Neural cell (in vitro differentiated cells): ENCODE measurements around the gene ANO9. TPM values are rescaled to one million over a fixed set of nuclear protein-coding genes. Genes with fewer than 3 reads are reported as not detected.

Source experiments
- H2AFZ ChIP-seq: fragments of 200-600, 300-800 bp; sonication (generic), shearing (Covaris generic); 2 replicates; pipeline ENCODE4 v1.6.0; 2014; ENCODE audit warnings: low read depth, mild to moderate bottlenecking, antibody characterized with exemption, low read length, moderate library complexity
- H3F3A ChIP-seq: fragments of 200-600 bp; shearing (Covaris generic); 2 replicates; pipeline ENCODE4 v1.6.1; 2016; ENCODE audit warnings: mild to moderate bottlenecking, moderate library complexity, mixed read lengths, antibody characterized with exemption, low read length; ENCODE audit not compliant: insufficient read depth, poor library complexity, severe bottlenecking
- H3K27ac ChIP-seq: fragments of 200-600, 300-800 bp; sonication (generic), shearing (Covaris generic); 2 replicates; pipeline ENCODE4 v1.5.1; 2014; ENCODE audit warnings: mild to moderate bottlenecking, low read length, moderate library complexity
- H3K27me3 ChIP-seq: fragments of 300-800, 200-600 bp; sonication (generic), shearing (Covaris generic); 2 replicates; pipeline ENCODE4 v1.6.0; 2014; ENCODE audit warnings: mild to moderate bottlenecking, low read depth, low read length, moderate library complexity; ENCODE audit not compliant: insufficient read depth
- H3K36me3 ChIP-seq: fragments of 300-800, 200-600 bp; sonication (generic), shearing (Covaris generic); 2 replicates; pipeline ENCODE4 v1.5.1; 2014; ENCODE audit warnings: mild to moderate bottlenecking, antibody characterized with exemption, low read length, moderate library complexity; ENCODE audit not compliant: insufficient read depth
- H3K4me2 ChIP-seq: fragments of 300-800, 200-600 bp; sonication (generic), shearing (Covaris generic); 2 replicates; pipeline ENCODE4 v1.6.0; 2014; ENCODE audit warnings: mild to moderate bottlenecking, low read length
- H3K4me3 ChIP-seq: fragments of 300-800, 200-600 bp; sonication (generic), shearing (Covaris generic); 2 replicates; pipeline ENCODE4 v1.5.1; 2014; ENCODE audit warnings: mild to moderate bottlenecking, low read length, moderate library complexity
- H3K79me2 ChIP-seq: fragments of 200-600 bp; shearing (Covaris generic); replicated peaks from 2 replicates; pipeline ENCODE4 v1.6.0; 2014; ENCODE audit warnings: mild to moderate bottlenecking, low read length, moderate library complexity; ENCODE audit not compliant: insufficient read depth
- H3K9ac ChIP-seq: fragments of 300-800, 200-600 bp; sonication (generic), shearing (Covaris generic); 2 replicates; pipeline ENCODE4 v1.6.1; 2016; ENCODE audit warnings: mild to moderate bottlenecking, low read length, mixed read lengths
- H3K9me2 ChIP-seq: fragments of 200-600 bp; shearing (Covaris generic); 2 replicates; pipeline ENCODE4 v1.6.1; 2016; ENCODE audit warnings: mild to moderate bottlenecking, low read length, mixed read lengths; ENCODE audit not compliant: insufficient read depth
- H3K9me3 ChIP-seq: fragments of 200-600, 300-800 bp; sonication (generic), shearing (Covaris generic); 2 replicates; pipeline ENCODE4 v1.6.1; 2016; ENCODE audit warnings: mild to moderate bottlenecking, mixed run types, low read length, moderate library complexity, mixed read lengths
- H4K20me1 ChIP-seq: fragments of 200-600 bp; shearing (Covaris generic); 2 replicates; pipeline ENCODE4 v1.6.1; 2016; ENCODE audit warnings: mild to moderate bottlenecking, mixed run types; ENCODE audit not compliant: insufficient read depth
- CTCF ChIP-seq: fragments of 450-650 bp; IDR thresholded peaks from 2 replicates; pipeline ENCODE4 v1.5.1; 2014; ENCODE audit warnings: antibody characterized with exemption, mild to moderate bottlenecking, moderate library complexity; ENCODE audit not compliant: poor library complexity, severe bottlenecking
- EP300 ChIP-seq: fragments of 450-650 bp; conservative IDR thresholded peaks from 2 replicates; pipeline ENCODE4 v1.6.1; 2014; ENCODE audit warnings: antibody characterized with exemption, mild to moderate bottlenecking, moderate library complexity; ENCODE audit not compliant: poor library complexity, severe bottlenecking
- EZH2 ChIP-seq: fragments of 200-600, 300-800 bp; shearing (Covaris generic), sonication (generic); IDR thresholded peaks from 2 replicates; pipeline ENCODE4 v1.6.1; 2014; ENCODE audit warnings: antibody characterized with exemption, low read length, borderline replicate concordance, mild to moderate bottlenecking; ENCODE audit not compliant: insufficient read depth, poor library complexity, severe bottlenecking
- MXI1 ChIP-seq: fragments of 450-650 bp; conservative IDR thresholded peaks from 2 replicates; pipeline ENCODE4 v1.6.1; 2014; ENCODE audit warnings: antibody characterized with exemption, mild to moderate bottlenecking; ENCODE audit not compliant: poor library complexity, severe bottlenecking
- POLR2AphosphoS5 ChIP-seq: IDR thresholded peaks from 2 replicates; pipeline ENCODE4 v1.6.1; 2012
- RAD21 ChIP-seq: fragments of 450-650 bp; conservative IDR thresholded peaks from 2 replicates; pipeline ENCODE4 v1.6.1; 2014; ENCODE audit warnings: antibody characterized with exemption, mild to moderate bottlenecking, moderate library complexity
- SMC3 ChIP-seq: fragments of 450-650 bp; conservative IDR thresholded peaks from 2 replicates; pipeline ENCODE4 v1.6.1; 2014; ENCODE audit warnings: antibody characterized with exemption, mild to moderate bottlenecking, moderate library complexity; ENCODE audit not compliant: poor library complexity
- TAF1 ChIP-seq: IDR thresholded peaks from 2 replicates; pipeline ENCODE4 v1.6.1; 2012; ENCODE audit warnings: low read depth
- polyA plus RNA-seq: library from polyadenylated mRNA; depleted of rRNA; stranded (reverse); fragments of >200 nt; gene quantifications from 2 replicates; pipeline ENCODE4 v1.2.3, GENCODE V29; 2014
- TF ChIP-seq, protein P1 (sequence below): IDR thresholded peaks from 2 replicates; pipeline ENCODE4 v1.6.1; 2012; ENCODE audit warnings: borderline replicate concordance

ANO9 gene
- polyA plus RNA-seq, 1 donor from 2014 or later = not detected

DNA sequence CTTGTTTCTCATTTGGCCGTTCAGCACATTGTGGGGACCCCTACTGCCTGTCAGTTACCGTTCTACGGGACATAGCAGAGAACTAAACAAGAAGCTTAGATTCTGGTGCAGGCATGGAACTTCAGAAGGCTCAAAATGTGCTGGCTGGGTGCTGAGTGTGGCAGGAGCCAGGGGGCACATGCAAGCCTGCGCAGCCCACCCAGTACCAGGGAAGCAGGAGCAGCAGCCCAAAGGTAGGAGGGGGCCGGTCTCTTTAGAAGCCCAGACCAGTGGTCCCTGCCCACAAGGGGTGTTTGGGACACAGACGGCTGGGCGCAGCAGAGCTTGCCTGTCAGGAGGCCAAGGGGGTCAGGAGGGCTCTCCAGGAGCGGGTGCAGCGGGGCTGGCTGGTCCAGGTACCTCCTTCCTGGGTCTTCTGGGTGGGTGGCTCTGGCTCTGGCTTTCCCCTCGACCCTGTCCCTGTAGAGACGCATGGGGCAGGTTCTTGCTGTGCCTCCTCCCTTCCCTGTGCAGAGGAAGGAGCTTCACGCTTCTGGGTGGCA is 10.5 kb upstream of the ANO9 start:
- no peak overlapping the region for H2AFZ ChIP-seq
- H3K4me2 ChIP-seq = no peak overlapping the region
- H3K27me3 ChIP-seq = no peaks in the 10 kb centered on the region
- no peaks in the 10 kb centered on the region for H3K9me3 ChIP-seq
- H3K9me2 ChIP-seq = no peaks in the 10 kb centered on the region
- H3K4me3 ChIP-seq = peak overlapping the region; percentile 96
- TF ChIP-seq MXI1 = no peak
- no peak for TF ChIP-seq CTCF
- TF ChIP-seq, protein P1, sequence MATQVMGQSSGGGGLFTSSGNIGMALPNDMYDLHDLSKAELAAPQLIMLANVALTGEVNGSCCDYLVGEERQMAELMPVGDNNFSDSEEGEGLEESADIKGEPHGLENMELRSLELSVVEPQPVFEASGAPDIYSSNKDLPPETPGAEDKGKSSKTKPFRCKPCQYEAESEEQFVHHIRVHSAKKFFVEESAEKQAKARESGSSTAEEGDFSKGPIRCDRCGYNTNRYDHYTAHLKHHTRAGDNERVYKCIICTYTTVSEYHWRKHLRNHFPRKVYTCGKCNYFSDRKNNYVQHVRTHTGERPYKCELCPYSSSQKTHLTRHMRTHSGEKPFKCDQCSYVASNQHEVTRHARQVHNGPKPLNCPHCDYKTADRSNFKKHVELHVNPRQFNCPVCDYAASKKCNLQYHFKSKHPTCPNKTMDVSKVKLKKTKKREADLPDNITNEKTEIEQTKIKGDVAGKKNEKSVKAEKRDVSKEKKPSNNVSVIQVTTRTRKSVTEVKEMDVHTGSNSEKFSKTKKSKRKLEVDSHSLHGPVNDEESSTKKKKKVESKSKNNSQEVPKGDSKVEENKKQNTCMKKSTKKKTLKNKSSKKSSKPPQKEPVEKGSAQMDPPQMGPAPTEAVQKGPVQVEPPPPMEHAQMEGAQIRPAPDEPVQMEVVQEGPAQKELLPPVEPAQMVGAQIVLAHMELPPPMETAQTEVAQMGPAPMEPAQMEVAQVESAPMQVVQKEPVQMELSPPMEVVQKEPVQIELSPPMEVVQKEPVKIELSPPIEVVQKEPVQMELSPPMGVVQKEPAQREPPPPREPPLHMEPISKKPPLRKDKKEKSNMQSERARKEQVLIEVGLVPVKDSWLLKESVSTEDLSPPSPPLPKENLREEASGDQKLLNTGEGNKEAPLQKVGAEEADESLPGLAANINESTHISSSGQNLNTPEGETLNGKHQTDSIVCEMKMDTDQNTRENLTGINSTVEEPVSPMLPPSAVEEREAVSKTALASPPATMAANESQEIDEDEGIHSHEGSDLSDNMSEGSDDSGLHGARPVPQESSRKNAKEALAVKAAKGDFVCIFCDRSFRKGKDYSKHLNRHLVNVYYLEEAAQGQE = no peak
- TF ChIP-seq EP300 = no peak
- no peak for TF ChIP-seq RAD21
- no peak for TF ChIP-seq SMC3
- no peak for TF ChIP-seq POLR2AphosphoS5
- no peak for TF ChIP-seq TAF1
- no peak for TF ChIP-seq EZH2
- no peaks in the 10 kb centered on the region for H3K36me3 ChIP-seq
- H3F3A ChIP-seq = no peaks in the 10 kb centered on the region
- no peak overlapping the region for H3K27ac ChIP-seq
- H3K79me2 ChIP-seq = peaks cover 7% of the 10 kb centered on the region
- peaks cover 2% of the 10 kb centered on the region for H4K20me1 ChIP-seq
- H3K9ac ChIP-seq = peak overlapping the region; percentile 83

DNA sequence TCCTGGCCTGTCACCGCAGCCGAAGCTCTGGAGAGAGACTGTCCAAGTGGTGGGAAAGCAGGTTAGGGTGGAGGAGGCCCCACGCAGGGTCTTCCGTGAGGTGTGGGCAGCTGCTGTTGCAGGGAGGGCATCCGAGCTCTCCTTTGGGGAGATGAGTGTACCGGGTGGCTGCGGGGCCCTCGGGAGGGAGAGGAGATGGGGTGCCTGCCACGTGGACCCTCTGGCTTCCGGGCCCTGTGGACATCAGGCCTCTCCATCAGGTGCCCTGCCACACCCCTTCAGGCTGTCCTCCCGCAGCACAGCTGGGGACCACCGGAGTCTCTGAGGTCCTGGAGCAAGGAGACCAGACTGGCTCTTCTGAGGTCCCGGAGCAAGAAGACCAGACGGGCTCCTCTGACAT is 9.9 kb upstream of the ANO9 start:
- H3K27ac ChIP-seq = no peak overlapping the region
- H4K20me1 ChIP-seq = peaks cover 2% of the 10 kb centered on the region
- peak overlapping the region; percentile 96 for H3K4me3 ChIP-seq
- no peaks in the 10 kb centered on the region for H3F3A ChIP-seq
- H3K36me3 ChIP-seq = no peaks in the 10 kb centered on the region
- H3K27me3 ChIP-seq = no peaks in the 10 kb centered on the region
- no peaks in the 10 kb centered on the region for H3K9me3 ChIP-seq
- H3K9ac ChIP-seq = peak overlapping the region; percentile 83
- H3K4me2 ChIP-seq = no peak overlapping the region
- H3K9me2 ChIP-seq = no peaks in the 10 kb centered on the region
- H2AFZ ChIP-seq = no peak overlapping the region
- TF ChIP-seq EZH2 = no peak
- no peak for TF ChIP-seq RAD21
- TF ChIP-seq CTCF = no peak
- no peak for TF ChIP-seq EP300
- TF ChIP-seq POLR2AphosphoS5 = no peak
- TF ChIP-seq, protein P1 = no peak
- TF ChIP-seq TAF1 = no peak
- no peak for TF ChIP-seq MXI1
- TF ChIP-seq SMC3 = no peak
- peaks cover 7% of the 10 kb centered on the region for H3K79me2 ChIP-seq
